Endothelial cell (in vitro differentiated cells): ENCODE results near the gene EOGT. TPM values are rescaled to one million over a fixed set of nuclear protein-coding genes. Genes with fewer than 3 reads are reported as not detected.
A peak's percentile ranks its signal among the peaks of the same experiment; 100 is the strongest.

Experiments
- DNase-seq: peaks from one replicate; pipeline ENCODE4 v3.0.0; 2021; ENCODE audit warnings: low spot score
- H3K27ac Mint-ChIP-seq: one replicate; pipeline ENCODE4 v1.8.0; 2021; ENCODE audit warnings: mixed read lengths, inconsistent platforms; ENCODE audit not compliant: unreplicated experiment
- H3K27me3 Mint-ChIP-seq: one replicate; pipeline ENCODE4 v1.8.0; 2021; ENCODE audit warnings: mild to moderate bottlenecking, moderate library complexity, mixed read lengths, inconsistent platforms; ENCODE audit not compliant: unreplicated experiment
- H3K36me3 Mint-ChIP-seq: one replicate; pipeline ENCODE4 v1.8.0; 2021; ENCODE audit warnings: mild to moderate bottlenecking, low read depth, mixed read lengths, inconsistent platforms; ENCODE audit not compliant: unreplicated experiment
- H3K4me1 Mint-ChIP-seq: one replicate; pipeline ENCODE4 v1.8.0; 2021; ENCODE audit warnings: mild to moderate bottlenecking, mixed read lengths, inconsistent platforms; ENCODE audit not compliant: unreplicated experiment
- H3K4me3 Mint-ChIP-seq: one replicate; pipeline ENCODE4 v1.8.0; 2021; ENCODE audit warnings: mild to moderate bottlenecking, mixed read lengths, inconsistent platforms; ENCODE audit not compliant: unreplicated experiment
- H3K9me3 Mint-ChIP-seq: one replicate; pipeline ENCODE4 v1.8.0; 2021; ENCODE audit warnings: mixed read lengths, inconsistent platforms; ENCODE audit not compliant: unreplicated experiment
- total RNA-seq: library from RNA; stranded (reverse); fragmentation: NEBNext Ultra II Directional; extraction: Animal tissue kit (Norgen Biotek cat#: 25700); gene quantifications from one replicate; pipeline ENCODE4 v1.2.1, GENCODE V29; 2021; ENCODE audit not compliant: unreplicated experiment
- TF ChIP-seq, protein P1 (sequence below): fragments of 200-600 bp; sonication (generic); IDR thresholded peaks from one replicate; pipeline ENCODE4 v1.5.0; 2021; ENCODE audit warnings: antibody characterized with exemption; ENCODE audit not compliant: unreplicated experiment

The EOGT gene
- total RNA-seq, 1 donor from 2014 or later = 165 TPM

DNA sequence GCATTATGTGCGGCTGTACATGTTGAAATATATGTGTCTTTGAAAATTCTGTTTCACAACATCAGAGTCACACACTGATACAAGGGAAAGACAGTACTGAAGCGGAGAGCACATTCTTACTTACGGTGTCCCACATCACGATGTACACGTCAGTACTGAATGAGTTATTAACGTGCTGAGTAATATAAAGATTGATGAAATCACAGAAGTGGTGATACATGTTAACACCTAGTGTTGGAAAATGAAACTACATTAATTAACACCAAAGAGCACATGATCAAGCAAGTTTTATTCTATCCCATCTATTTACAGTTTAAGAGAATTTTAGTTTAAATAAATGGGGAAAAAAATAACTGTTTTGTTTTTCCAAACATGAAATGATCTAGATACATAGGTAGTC is 15.6 kb downstream of the EOGT start:
- Mint-ChIP-seq H3K4me1 (no peaks in the 10 kb centered on the region), H3K36me3 (peaks cover 47% of the 10 kb centered on the region), H3K9me3 (no peaks in the 10 kb centered on the region), H3K27me3 (peaks cover 7% of the 10 kb centered on the region), H3K4me3 (no peak overlapping the region), H3K27ac (no peak overlapping the region)
- no peak for DNase-seq
- TF ChIP-seq, protein P1, sequence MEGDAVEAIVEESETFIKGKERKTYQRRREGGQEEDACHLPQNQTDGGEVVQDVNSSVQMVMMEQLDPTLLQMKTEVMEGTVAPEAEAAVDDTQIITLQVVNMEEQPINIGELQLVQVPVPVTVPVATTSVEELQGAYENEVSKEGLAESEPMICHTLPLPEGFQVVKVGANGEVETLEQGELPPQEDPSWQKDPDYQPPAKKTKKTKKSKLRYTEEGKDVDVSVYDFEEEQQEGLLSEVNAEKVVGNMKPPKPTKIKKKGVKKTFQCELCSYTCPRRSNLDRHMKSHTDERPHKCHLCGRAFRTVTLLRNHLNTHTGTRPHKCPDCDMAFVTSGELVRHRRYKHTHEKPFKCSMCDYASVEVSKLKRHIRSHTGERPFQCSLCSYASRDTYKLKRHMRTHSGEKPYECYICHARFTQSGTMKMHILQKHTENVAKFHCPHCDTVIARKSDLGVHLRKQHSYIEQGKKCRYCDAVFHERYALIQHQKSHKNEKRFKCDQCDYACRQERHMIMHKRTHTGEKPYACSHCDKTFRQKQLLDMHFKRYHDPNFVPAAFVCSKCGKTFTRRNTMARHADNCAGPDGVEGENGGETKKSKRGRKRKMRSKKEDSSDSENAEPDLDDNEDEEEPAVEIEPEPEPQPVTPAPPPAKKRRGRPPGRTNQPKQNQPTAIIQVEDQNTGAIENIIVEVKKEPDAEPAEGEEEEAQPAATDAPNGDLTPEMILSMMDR = peak; percentile 57

DNA sequence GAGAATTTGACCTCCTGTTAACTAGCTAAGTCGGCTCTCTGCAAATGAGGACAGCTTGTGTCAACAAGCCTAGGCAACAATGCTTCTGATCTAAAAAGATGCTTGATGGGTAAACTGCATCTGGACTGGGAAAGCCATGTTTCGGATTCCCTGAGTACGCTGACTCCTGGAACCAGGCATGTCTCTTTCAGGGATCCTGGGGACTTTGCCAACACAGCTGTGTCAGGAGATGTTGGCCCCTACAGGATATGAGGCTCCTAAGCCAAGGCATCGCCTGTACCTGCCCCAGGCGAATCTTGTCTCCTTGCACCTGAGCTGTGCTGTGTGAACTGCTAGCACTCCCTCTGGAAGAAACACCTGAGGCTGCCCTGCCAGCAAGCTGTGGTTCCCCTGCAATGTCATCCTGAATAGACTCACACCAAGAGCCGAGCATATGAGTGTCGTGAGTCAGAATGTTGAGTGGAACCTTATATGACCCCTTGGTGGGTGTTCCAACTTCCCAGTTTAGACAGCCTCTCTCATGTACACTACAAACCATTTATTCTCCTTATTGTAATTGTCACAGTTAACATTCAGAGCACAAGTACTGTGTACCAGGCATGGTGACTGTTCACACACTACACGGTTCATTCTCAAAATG is 17.0 kb downstream of the EOGT start:
- no peaks in the 10 kb centered on the region for H3K9me3 Mint-ChIP-seq
- H3K36me3 Mint-ChIP-seq = peaks cover 58% of the 10 kb centered on the region
- no peaks in the 10 kb centered on the region for H3K4me1 Mint-ChIP-seq
- H3K27me3 Mint-ChIP-seq = peaks cover 7% of the 10 kb centered on the region
- TF ChIP-seq, protein P1 = no peak
- H3K27ac Mint-ChIP-seq = peak overlapping the region; percentile 82
- no peak for DNase-seq
- peak overlapping the region; percentile 72 for H3K4me3 Mint-ChIP-seq

DNA sequence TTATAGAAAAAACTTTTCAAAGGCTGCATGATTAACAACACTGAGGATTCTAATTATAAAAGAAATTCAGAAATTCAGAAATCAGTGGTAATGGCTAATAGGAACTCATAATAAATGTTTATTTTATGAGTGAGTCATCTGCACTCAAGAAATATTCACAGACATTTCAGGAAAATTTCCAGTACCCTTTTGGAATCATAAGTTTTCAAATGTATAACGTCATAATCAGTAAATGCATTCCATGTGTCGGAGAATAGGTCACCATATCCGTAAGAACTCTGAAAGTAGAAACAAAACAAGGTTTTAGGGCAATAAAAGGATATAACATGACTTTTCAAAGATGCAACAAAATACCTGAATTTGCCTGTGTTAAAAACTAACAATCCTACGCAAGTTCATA is 24.7 kb downstream of the EOGT start:
- H3K9me3 Mint-ChIP-seq = no peaks in the 10 kb centered on the region
- TF ChIP-seq, protein P1 = no peak
- H3K36me3 Mint-ChIP-seq = peaks cover 64% of the 10 kb centered on the region
- H3K4me3 Mint-ChIP-seq = no peak overlapping the region
- DNase-seq = no peak
- H3K27ac Mint-ChIP-seq = no peak overlapping the region
- H3K27me3 Mint-ChIP-seq = peaks cover 2% of the 10 kb centered on the region
- peaks cover 2% of the 10 kb centered on the region for H3K4me1 Mint-ChIP-seq

DNA sequence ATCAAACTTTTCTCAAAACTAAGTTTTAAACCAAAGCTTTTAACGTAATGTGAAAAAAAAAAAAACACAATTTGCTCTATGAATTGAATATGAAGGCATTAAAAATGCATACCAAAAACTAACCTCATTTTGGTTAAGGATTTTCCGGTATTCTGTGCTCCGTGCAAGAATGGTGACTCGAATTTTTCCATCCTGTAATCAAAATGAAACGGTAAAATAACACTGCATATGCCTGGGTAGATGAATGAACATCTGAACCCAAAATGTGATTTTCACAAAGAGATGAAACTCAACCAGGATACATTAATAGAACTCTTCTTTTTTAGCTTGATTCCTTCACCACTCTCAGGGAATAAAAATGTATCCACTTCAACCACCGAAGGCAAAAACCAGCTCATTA is 26.2 kb downstream of the EOGT start:
- Mint-ChIP-seq H3K4me3 (no peak overlapping the region), H3K36me3 (peaks cover 60% of the 10 kb centered on the region)
- no peak for DNase-seq

More for the DNA sequence above, 26.2 kb downstream of the EOGT start:
- Mint-ChIP-seq H3K9me3 (no peaks in the 10 kb centered on the region), H3K27me3 (peaks cover 2% of the 10 kb centered on the region), H3K4me1 (peaks cover 2% of the 10 kb centered on the region), H3K27ac (no peak overlapping the region)
- TF ChIP-seq, protein P1 = no peak
